ENCODE data around the gene CHIC2.

Gene CHIC2

GRCh38 chr4:54056360-54056759 is 8.0 kb downstream of the CHIC2 start:
- TF ChIP-seq GATA2 (IDR thresholded peaks at IDR 0.05; ENCODE audit: low read depth, low read length) (no peak), GATA3 (IDR thresholded peaks at IDR 0.05; ENCODE audit: low read depth, low read length) (no peak)

GRCh38 chr4:54055494-54055893 is 8.9 kb downstream of the CHIC2 start:
- TF ChIP-seq GATA2 (IDR thresholded peaks at IDR 0.05; ENCODE audit: low read depth, low read length) (no peak), GATA3 (IDR thresholded peaks at IDR 0.05; ENCODE audit: low read depth, low read length) (no peak)

GRCh38 chr4:54054501-54054900 is 9.9 kb downstream of the CHIC2 start:
- TF ChIP-seq GATA2 (IDR thresholded peaks at IDR 0.05; ENCODE audit: low read depth, low read length) (no peak), GATA3 (IDR thresholded peaks at IDR 0.05; ENCODE audit: low read depth, low read length) (no peak)

GRCh38 chr4:54050214-54050904 is 14.0 kb downstream of the CHIC2 start:
- no peak for TF ChIP-seq GATA3 (IDR thresholded peaks at IDR 0.05; ENCODE audit: low read depth, low read length)
- no peak for TF ChIP-seq GATA2 (IDR thresholded peaks at IDR 0.05; ENCODE audit: low read depth, low read length)

GRCh38 chr4:54041933-54042332 is 22.5 kb downstream of the CHIC2 start:
- TF ChIP-seq GATA3 (IDR thresholded peaks at IDR 0.05; ENCODE audit: low read depth, low read length): no peak
- no peak for TF ChIP-seq GATA2 (IDR thresholded peaks at IDR 0.05; ENCODE audit: low read depth, low read length)

GRCh38 chr4:54041100-54041499 is 23.3 kb downstream of the CHIC2 start:
- no peak for TF ChIP-seq GATA3 (IDR thresholded peaks at IDR 0.05; ENCODE audit: low read depth, low read length)
- no peak for TF ChIP-seq GATA2 (IDR thresholded peaks at IDR 0.05; ENCODE audit: low read depth, low read length)

GRCh38 chr4:54038056-54038455 is 26.3 kb downstream of the CHIC2 start:
- TF ChIP-seq GATA2 (IDR thresholded peaks at IDR 0.05; ENCODE audit: low read depth, low read length) (no peak), GATA3 (IDR thresholded peaks at IDR 0.05; ENCODE audit: low read depth, low read length) (no peak)

GRCh38 chr4:54036184-54036583 is 28.2 kb downstream of the CHIC2 start:
- no peak for TF ChIP-seq GATA2 (IDR thresholded peaks at IDR 0.05; ENCODE audit: low read depth, low read length)
- TF ChIP-seq GATA3 (IDR thresholded peaks at IDR 0.05; ENCODE audit: low read depth, low read length): no peak

GRCh38 chr4:54032558-54033135 is 31.8 kb downstream of the CHIC2 start:
- no peak for TF ChIP-seq GATA2 (IDR thresholded peaks at IDR 0.05; ENCODE audit: low read depth, low read length)
- no peak for TF ChIP-seq GATA3 (IDR thresholded peaks at IDR 0.05; ENCODE audit: low read depth, low read length)

- TF ChIP-seq GATA2 (IDR thresholded peaks at IDR 0.05; ENCODE audit: low read depth, low read length): no peak
Measured at GRCh38 chr4:54027311-54027710, 37.1 kb downstream of the CHIC2 start.

- TF ChIP-seq GATA2 (IDR thresholded peaks at IDR 0.05; ENCODE audit: low read depth, low read length) (no peak), GATA3 (IDR thresholded peaks at IDR 0.05; ENCODE audit: low read depth, low read length) (no peak)
Measured at GRCh38 chr4:54025582-54025981, 38.8 kb downstream of the CHIC2 start.

- TF ChIP-seq GATA3 (IDR thresholded peaks at IDR 0.05; ENCODE audit: low read depth, low read length) (no peak), GATA2 (IDR thresholded peaks at IDR 0.05; ENCODE audit: low read depth, low read length) (no peak)
Measured at GRCh38 chr4:54017974-54018373, 46.4 kb downstream of the CHIC2 start.

- no peak for TF ChIP-seq GATA2 (IDR thresholded peaks at IDR 0.05; ENCODE audit: low read depth, low read length)
- no peak for TF ChIP-seq GATA3 (IDR thresholded peaks at IDR 0.05; ENCODE audit: low read depth, low read length)
Measured at GRCh38 chr4:54017308-54017707, 47.1 kb downstream of the CHIC2 start.

- TF ChIP-seq GATA2 (IDR thresholded peaks at IDR 0.05; ENCODE audit: low read depth, low read length): no peak
- TF ChIP-seq GATA3 (IDR thresholded peaks at IDR 0.05; ENCODE audit: low read depth, low read length): no peak
Measured at GRCh38 chr4:54016504-54016903, 47.9 kb downstream of the CHIC2 start.

- TF ChIP-seq GATA2 (IDR thresholded peaks at IDR 0.05; ENCODE audit: low read depth, low read length): no peak
- no peak for TF ChIP-seq GATA3 (IDR thresholded peaks at IDR 0.05; ENCODE audit: low read depth, low read length)
Measured at GRCh38 chr4:54015423-54016030, 48.9 kb downstream of the CHIC2 start.

All from SH-SY5Y (cell line).